NB4 (cell line): ENCODE results near the gene VAV3.

Experiments
- DNase-seq: peaks from one replicate; pipeline ENCODE4 v3.0.0; 2010; ENCODE audit warnings: low read depth
- H3K4me3 ChIP-seq: one replicate; pipeline ENCODE4 v1.5.1; 2011; ENCODE audit warnings: mild to moderate bottlenecking, low read depth, low read length, moderate library complexity
- CTCF ChIP-seq: IDR thresholded peaks from one replicate; pipeline ENCODE4 v1.5.1; 2012; ENCODE audit warnings: low read depth, low read length
- MAX ChIP-seq: IDR thresholded peaks from 2 replicates; pipeline ENCODE4 v1.6.1; 2011; ENCODE audit warnings: low read depth, low read length
- MYC ChIP-seq: IDR thresholded peaks from 2 replicates; pipeline ENCODE4 v1.6.1; 2011; ENCODE audit warnings: low read depth, low read length
- POLR2A ChIP-seq: IDR thresholded peaks from 2 replicates; pipeline ENCODE4 v1.6.1; 2011; ENCODE audit warnings: mild to moderate bottlenecking; ENCODE audit not compliant: insufficient read length; ENCODE audit errors: extremely low read depth

The VAV3 gene

GRCh38 chr1:107966550-107966949 is 1.6 kb upstream of the VAV3 start:
- H3K4me3 ChIP-seq: no peak overlapping the region
- no peak for TF ChIP-seq CTCF
- TF ChIP-seq POLR2A: no peak
- TF ChIP-seq MAX: no peak
- TF ChIP-seq MYC: no peak

GRCh38 chr1:107964336-107965109 is 457 bp downstream of the VAV3 start:
- H3K4me3 ChIP-seq: peak overlapping the region; percentile 83
- no peak for DNase-seq

More at GRCh38 chr1:107966550-107966949, 1.6 kb upstream of the VAV3 start:
- no peak for DNase-seq

GRCh38 chr1:107963601-107964335 is 1.2 kb downstream of the VAV3 start:
- peak overlapping the region; percentile 83 for H3K4me3 ChIP-seq
- peak; percentile 69 for DNase-seq
- no peak for TF ChIP-seq MYC
- no peak for TF ChIP-seq CTCF
- no peak for TF ChIP-seq MAX
- TF ChIP-seq POLR2A: no peak

More at GRCh38 chr1:107964336-107965109, 457 bp downstream of the VAV3 start:
- no peak for TF ChIP-seq CTCF
- no peak for TF ChIP-seq POLR2A
- TF ChIP-seq MAX: no peak
- TF ChIP-seq MYC: no peak

- H3K4me3 ChIP-seq: peak overlapping the region; percentile 83
- DNase-seq: peak; percentile 16
- TF ChIP-seq MYC (no peak), POLR2A (no peak), MAX (no peak), CTCF (no peak)
These were observed 2.0 kb downstream of the VAV3 start for GRCh38 chr1:107963008-107963407.

- H3K4me3 ChIP-seq: no peak overlapping the region
- DNase-seq: no peak
- TF ChIP-seq POLR2A: no peak
- TF ChIP-seq MAX: no peak
- no peak for TF ChIP-seq CTCF
- TF ChIP-seq MYC: no peak
These were observed 10.1 kb downstream of the VAV3 start for GRCh38 chr1:107954719-107955415.
